Parathyroid adenoma (tissue), 2 donors: ENCODE measurements around the gene MYO5C.

Experiments
- H2AFZ ChIP-seq: fragments of 300-600 bp; sonication (generic); one replicate; pipeline ENCODE4 v1.7.0; 2017; ENCODE audit warnings: antibody characterized with exemption, mild to moderate bottlenecking
- H3K27ac ChIP-seq: fragments of 300-600 bp; sonication (generic); one replicate; pipeline ENCODE4 v1.7.0; 2017
- H3K27me3 ChIP-seq: fragments of 300-600 bp; sonication (generic); one replicate; pipeline ENCODE4 v1.7.0; 2017; ENCODE audit warnings: low read length; ENCODE audit not compliant: control insufficient read depth, insufficient read depth
- H3K36me3 ChIP-seq: fragments of 300-600 bp; sonication (generic); one replicate; pipeline ENCODE4 v1.7.0; 2017; ENCODE audit warnings: low read length; ENCODE audit not compliant: control insufficient read depth, insufficient read depth
- H3K4me1 ChIP-seq: fragments of 300-600 bp; sonication (generic); one replicate; pipeline ENCODE4 v1.7.0; 2017; ENCODE audit warnings: control low read depth
- H3K4me2 ChIP-seq: fragments of 300-600 bp; sonication (generic); one replicate; pipeline ENCODE4 v1.7.0; 2017; ENCODE audit warnings: low read length
- H3K4me3 ChIP-seq: fragments of 300-600 bp; sonication (generic); one replicate; pipeline ENCODE4 v1.7.0; 2017; ENCODE audit warnings: low read depth, low read length
- H3K79me2 ChIP-seq: fragments of 300-600 bp; sonication (generic); one replicate; pipeline ENCODE4 v1.7.0; 2017; ENCODE audit warnings: control low read depth
- H3K9ac ChIP-seq: fragments of 300-600 bp; sonication (generic); one replicate; pipeline ENCODE4 v1.7.0; 2017; ENCODE audit warnings: mild to moderate bottlenecking
- H3K9me3 ChIP-seq: fragments of 300-600 bp; sonication (generic); one replicate; pipeline ENCODE4 v1.7.0; 2017; ENCODE audit warnings: low read length; ENCODE audit not compliant: control insufficient read depth
- CTCF ChIP-seq: fragments of 300-600 bp; sonication (generic); IDR thresholded peaks from one replicate; pipeline ENCODE4 v1.7.0; 2017; ENCODE audit warnings: antibody characterized with exemption, mild to moderate bottlenecking
- donor health status: primary hyperparathyroidism.

The MYO5C gene

GRCh38 chr15:52228921-52229320 is 66.7 kb downstream of the MYO5C start:
- no peak for TF ChIP-seq CTCF
- H3K36me3 ChIP-seq: no peaks in the 10 kb centered on the region
- no peaks in the 10 kb centered on the region for H3K9me3 ChIP-seq
- H3K4me3 ChIP-seq: no peak overlapping the region
- no peak overlapping the region for H2AFZ ChIP-seq
- no peak overlapping the region for H3K9ac ChIP-seq
- H3K79me2 ChIP-seq: no peaks in the 10 kb centered on the region
- H3K27ac ChIP-seq: no peak overlapping the region
- H3K4me1 ChIP-seq: no peaks in the 10 kb centered on the region
- H3K4me2 ChIP-seq: no peak overlapping the region
- no peaks in the 10 kb centered on the region for H3K27me3 ChIP-seq

DNA sequence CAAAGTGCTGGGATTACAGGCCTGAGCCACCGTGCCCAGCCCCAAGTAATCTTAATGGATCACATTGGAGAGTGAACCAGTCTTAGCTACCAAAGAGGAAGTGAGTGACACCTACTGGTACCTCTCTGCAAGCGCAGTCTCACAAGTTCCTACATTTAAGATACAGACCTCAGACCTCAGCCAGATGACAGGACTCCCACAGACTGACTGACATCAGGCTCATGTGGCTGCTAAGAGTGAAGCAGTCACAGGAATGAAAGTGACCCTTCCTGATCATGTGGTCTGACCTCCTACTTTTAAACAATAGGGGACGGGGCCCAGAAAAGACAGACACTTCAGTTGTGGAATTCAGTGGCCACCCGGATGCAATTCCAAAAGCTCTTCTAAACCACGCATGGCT is 68.1 kb downstream of the MYO5C start:
- peak; percentile 58 for TF ChIP-seq CTCF
- Histone ChIP-seq H3K4me1 (no peaks in the 10 kb centered on the region), H3K9ac (no peak overlapping the region), H3K36me3 (no peaks in the 10 kb centered on the region), H2AFZ (no peak overlapping the region), H3K9me3 (no peaks in the 10 kb centered on the region), H3K4me3 (no peak overlapping the region), H3K27ac (no peak overlapping the region), H3K27me3 (no peaks in the 10 kb centered on the region), H3K79me2 (no peaks in the 10 kb centered on the region), H3K4me2 (no peak overlapping the region)

- no peak overlapping the region for H3K4me3 ChIP-seq
- H3K27me3 ChIP-seq: no peaks in the 10 kb centered on the region
- no peaks in the 10 kb centered on the region for H3K9me3 ChIP-seq
- no peak overlapping the region for H3K9ac ChIP-seq
- no peaks in the 10 kb centered on the region for H3K4me1 ChIP-seq
- H3K36me3 ChIP-seq: no peaks in the 10 kb centered on the region
- no peak overlapping the region for H3K27ac ChIP-seq
- no peaks in the 10 kb centered on the region for H3K79me2 ChIP-seq
- no peak overlapping the region for H3K4me2 ChIP-seq
- H2AFZ ChIP-seq: no peak overlapping the region
- TF ChIP-seq CTCF: no peak
Observed at GRCh38 chr15:52225230-52225629, 70.4 kb downstream of the MYO5C start.

DNA sequence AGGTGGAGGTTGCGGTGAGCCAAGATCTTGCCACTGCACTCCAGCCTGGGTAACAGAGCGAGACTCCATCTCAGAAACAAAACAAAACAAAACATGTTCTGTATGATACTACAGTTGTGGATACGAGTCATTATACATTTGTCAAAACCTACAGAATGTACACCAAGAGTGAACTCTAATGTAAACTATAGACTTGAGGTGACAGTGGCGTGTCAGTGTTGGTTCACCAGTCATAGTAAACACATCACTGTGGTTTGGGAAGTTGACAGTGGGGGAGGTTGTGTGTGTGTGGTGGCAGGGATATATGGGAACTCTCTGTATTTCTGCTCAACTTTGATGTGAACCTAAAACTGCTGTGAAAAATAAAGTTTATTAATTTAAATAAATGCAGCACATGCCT is 71.4 kb downstream of the MYO5C start:
- no peaks in the 10 kb centered on the region for H3K9me3 ChIP-seq
- H3K27me3 ChIP-seq: no peaks in the 10 kb centered on the region
- no peak overlapping the region for H3K4me3 ChIP-seq
- no peaks in the 10 kb centered on the region for H3K36me3 ChIP-seq
- H2AFZ ChIP-seq: no peak overlapping the region
- H3K4me2 ChIP-seq: no peak overlapping the region
- no peak overlapping the region for H3K27ac ChIP-seq
- no peak for TF ChIP-seq CTCF
- no peaks in the 10 kb centered on the region for H3K4me1 ChIP-seq
- H3K79me2 ChIP-seq: no peaks in the 10 kb centered on the region
- H3K9ac ChIP-seq: no peak overlapping the region

DNA sequence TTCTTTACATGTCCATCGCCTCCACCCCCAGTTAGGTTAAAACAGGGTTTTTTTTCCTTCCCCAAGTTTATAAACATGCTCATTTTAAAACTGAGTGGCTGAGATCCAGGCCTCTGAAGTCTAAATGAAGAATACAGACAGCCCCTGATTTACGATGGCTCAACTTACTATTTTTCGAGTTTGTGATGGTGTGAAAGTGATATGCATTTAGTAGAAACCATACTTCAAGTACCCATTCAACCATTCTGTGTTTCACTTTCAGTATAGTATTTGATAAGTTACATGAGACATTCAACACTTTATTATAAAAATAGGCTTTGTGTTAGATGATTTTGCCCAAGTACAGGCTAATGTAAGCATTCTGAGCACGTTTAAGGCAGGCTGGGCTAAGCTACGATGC is 73.9 kb downstream of the MYO5C start:
- H3K27ac ChIP-seq: no peak overlapping the region

More for the DNA sequence above, 73.9 kb downstream of the MYO5C start:
- no peak for TF ChIP-seq CTCF
- Histone ChIP-seq H2AFZ (no peak overlapping the region), H3K9ac (no peak overlapping the region), H3K4me1 (no peaks in the 10 kb centered on the region), H3K4me3 (no peak overlapping the region), H3K27me3 (no peaks in the 10 kb centered on the region), H3K4me2 (no peak overlapping the region), H3K36me3 (no peaks in the 10 kb centered on the region), H3K9me3 (no peaks in the 10 kb centered on the region), H3K79me2 (no peaks in the 10 kb centered on the region)
